ENCODE measurements around the gene GRM5. TPM values are rescaled to one million over a fixed set of nuclear protein-coding genes. Genes with fewer than 3 reads are reported as not detected.

Gene GRM5
- total and polyA plus RNA-seq, 2 donors (not counting 1 experiment from before 2014, with no cell fraction given): not detected

DNA sequence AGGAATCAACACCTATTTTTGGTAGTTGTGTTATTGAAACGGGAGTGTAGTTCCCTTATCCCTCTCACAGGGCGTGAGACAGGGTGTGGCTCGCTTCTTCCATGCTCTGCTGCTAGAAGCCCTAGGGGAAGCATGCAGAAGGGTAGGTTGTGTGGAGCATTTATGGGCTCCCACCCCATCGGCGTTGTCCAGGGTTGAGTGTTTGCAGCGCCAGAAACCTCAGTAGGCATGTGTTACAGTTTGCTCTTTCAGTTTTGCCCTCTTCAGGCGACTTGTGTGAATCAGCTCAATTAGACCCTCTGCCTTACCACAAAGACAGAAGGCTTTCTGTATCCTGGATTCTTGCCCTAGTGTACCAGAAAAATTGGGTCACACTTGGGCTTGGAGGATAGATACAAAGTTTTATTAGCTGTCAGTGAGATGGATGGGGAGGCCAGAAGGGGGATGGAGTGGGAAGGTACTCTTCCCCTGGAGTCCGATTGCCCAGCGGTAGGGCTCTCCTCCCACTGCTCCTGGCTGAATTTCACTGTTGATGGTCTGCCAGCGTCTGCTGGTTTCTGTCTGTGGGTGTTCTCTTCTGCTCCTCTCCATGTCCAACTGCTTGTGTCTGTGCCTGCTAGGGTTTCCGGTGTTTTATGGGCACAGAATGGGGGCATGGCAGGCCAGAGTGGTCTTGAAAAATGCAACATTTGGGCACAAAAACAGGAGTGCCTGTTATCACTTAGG is 369.9 kb downstream of the GRM5 start:
- Histone ChIP-seq H4K20me1 (ENCODE audit: control insufficient read depth, insufficient read depth, low read length, poor library complexity, severe bottlenecking) (no peaks in the 10 kb centered on the region), H2AFZ (ENCODE audit: insufficient read depth, low read depth, low read length, poor library complexity, severe bottlenecking) (no peak overlapping the region), H3K27me3 (replicated peaks in 1 of 4; ENCODE audit: control extremely low read depth in 1 of 4, control insufficient read depth in 3 of 4, insufficient read depth in 4 of 4, low read length in 3 of 4) (no peaks in the 10 kb centered on the region), H3K4me3 (ENCODE audit: control extremely low read depth in 1 of 5, extremely low read depth in 1 of 5, insufficient read depth in 1 of 5, low read depth in 2 of 5, low read length in 4 of 5) (no peak overlapping the region), H3K27ac (ENCODE audit: low read length in 2 of 2) (no peak overlapping the region), H3K9ac (ENCODE audit: low read length) (no peak overlapping the region), H3K4me2 (replicated peaks; ENCODE audit: low read depth, low read length, poor library complexity, severe bottlenecking) (no peak overlapping the region), H3K4me1 (ENCODE audit: control insufficient read depth in 2 of 2, insufficient read depth in 2 of 2, low read length in 2 of 2) (no peaks in the 10 kb centered on the region), H3K36me3 (replicated peaks in 1 of 2; ENCODE audit: control extremely low read depth in 1 of 2, control insufficient read depth in 1 of 2, extremely low read depth in 1 of 2, insufficient read depth in 2 of 2, low read length in 1 of 2) (no peaks in the 10 kb centered on the region), H3K9me3 (ENCODE audit: control extremely low read depth in 1 of 3, control insufficient read depth in 2 of 3, insufficient read depth in 1 of 3, low read length in 2 of 3) (no peaks in the 10 kb centered on the region), H3K79me2 (ENCODE audit: control insufficient read depth, insufficient read depth, low read length) (no peaks in the 10 kb centered on the region)
- ATAC-seq (ENCODE audit: low read depth) (no peak), DNase-seq (no peak)
- H3K4me1 Mint-ChIP-seq: no peaks in the 10 kb centered on the region
- no peak overlapping the region for H3K4me3 Mint-ChIP-seq
- H3K9me3 Mint-ChIP-seq (ENCODE audit: insufficient read depth): no peaks in the 10 kb centered on the region
- ChIA-PET CTCF (no interaction called here), POLR2A (no interaction called here)
- intact Hi-C loops (cut with micrococcal nuclease): no loop called here
- no peaks in the 10 kb centered on the region for H3K27me3 Mint-ChIP-seq
- H3K27ac Mint-ChIP-seq: no peak overlapping the region
- WGBS (ENCODE audit: insufficient coverage): 71% methylated on average over 8 of the region's 11 CpGs
- TF ChIP-seq, protein P1, sequence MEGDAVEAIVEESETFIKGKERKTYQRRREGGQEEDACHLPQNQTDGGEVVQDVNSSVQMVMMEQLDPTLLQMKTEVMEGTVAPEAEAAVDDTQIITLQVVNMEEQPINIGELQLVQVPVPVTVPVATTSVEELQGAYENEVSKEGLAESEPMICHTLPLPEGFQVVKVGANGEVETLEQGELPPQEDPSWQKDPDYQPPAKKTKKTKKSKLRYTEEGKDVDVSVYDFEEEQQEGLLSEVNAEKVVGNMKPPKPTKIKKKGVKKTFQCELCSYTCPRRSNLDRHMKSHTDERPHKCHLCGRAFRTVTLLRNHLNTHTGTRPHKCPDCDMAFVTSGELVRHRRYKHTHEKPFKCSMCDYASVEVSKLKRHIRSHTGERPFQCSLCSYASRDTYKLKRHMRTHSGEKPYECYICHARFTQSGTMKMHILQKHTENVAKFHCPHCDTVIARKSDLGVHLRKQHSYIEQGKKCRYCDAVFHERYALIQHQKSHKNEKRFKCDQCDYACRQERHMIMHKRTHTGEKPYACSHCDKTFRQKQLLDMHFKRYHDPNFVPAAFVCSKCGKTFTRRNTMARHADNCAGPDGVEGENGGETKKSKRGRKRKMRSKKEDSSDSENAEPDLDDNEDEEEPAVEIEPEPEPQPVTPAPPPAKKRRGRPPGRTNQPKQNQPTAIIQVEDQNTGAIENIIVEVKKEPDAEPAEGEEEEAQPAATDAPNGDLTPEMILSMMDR (IDR thresholded peaks at IDR 0.05): no peak
- no peak for TF ChIP-seq EZH2 (IDR thresholded peaks at IDR 0.05; ENCODE audit: borderline replicate concordance, insufficient read depth, low read depth, low read length, poor library complexity, severe bottlenecking)

DNA sequence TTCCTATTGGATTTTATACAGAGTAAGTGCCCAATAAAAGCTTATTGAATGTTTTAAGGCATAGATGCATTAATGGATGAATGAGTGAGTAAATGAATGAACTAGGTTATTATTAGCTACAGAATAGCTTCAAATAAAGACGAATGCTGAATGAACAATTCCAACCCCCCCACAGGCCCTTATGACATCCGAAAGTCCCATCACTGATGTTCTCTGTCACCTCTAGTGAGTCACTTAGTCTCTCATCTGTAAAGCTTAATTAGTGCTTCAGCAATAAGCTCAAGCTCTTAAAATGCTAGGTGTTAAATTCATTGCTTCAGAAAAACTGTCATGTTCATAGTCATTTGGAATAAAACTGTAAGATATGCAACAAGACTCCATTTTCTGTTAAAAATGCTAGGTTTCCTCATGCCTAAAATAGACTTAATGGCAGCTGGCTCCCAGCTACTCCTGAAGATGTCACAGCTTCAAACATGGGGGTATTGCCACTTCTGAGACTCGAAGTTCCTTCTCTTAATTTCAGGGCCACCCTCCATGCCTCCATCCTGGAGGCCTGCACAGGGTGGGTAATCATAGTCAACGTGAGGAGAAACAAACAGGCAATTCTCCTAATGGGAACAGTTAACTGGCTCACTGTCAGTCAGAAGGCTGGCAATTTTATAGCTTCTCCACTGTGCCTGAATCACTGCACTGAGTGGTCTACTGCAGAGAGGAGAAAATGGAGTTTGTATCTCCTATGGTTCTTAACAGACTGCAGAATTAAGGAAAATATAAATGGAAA is 373.3 kb downstream of the GRM5 start:
- no peak overlapping the region for H3K4me2 ChIP-seq (replicated peaks; ENCODE audit: low read depth, low read length, poor library complexity, severe bottlenecking)
- H3K9me3 ChIP-seq (ENCODE audit: control extremely low read depth in 1 of 3, control insufficient read depth in 2 of 3, insufficient read depth in 1 of 3, low read length in 2 of 3): no peaks in the 10 kb centered on the region
- H3K27ac ChIP-seq (ENCODE audit: low read length in 2 of 2): no peak overlapping the region
- DNase-seq (no peak), ATAC-seq (ENCODE audit: low read depth) (no peak)
- Mint-ChIP-seq H3K27me3 (no peaks in the 10 kb centered on the region), H3K4me1 (no peaks in the 10 kb centered on the region), H3K27ac (no peak overlapping the region), H3K4me3 (no peak overlapping the region), H3K9me3 (ENCODE audit: insufficient read depth) (no peaks in the 10 kb centered on the region)
- 22% methylated on average over 1 of the region's 4 CpGs for WGBS (ENCODE audit: insufficient coverage)
- no peak overlapping the region for H3K9ac ChIP-seq (ENCODE audit: low read length)
- ChIA-PET POLR2A (no interaction called here), CTCF (no interaction called here)
- H3K4me1 ChIP-seq (ENCODE audit: control insufficient read depth in 2 of 2, insufficient read depth in 2 of 2, low read length in 2 of 2): no peaks in the 10 kb centered on the region
- no peaks in the 10 kb centered on the region for H3K79me2 ChIP-seq (ENCODE audit: control insufficient read depth, insufficient read depth, low read length)
- no peaks in the 10 kb centered on the region for H3K27me3 ChIP-seq (replicated peaks in 1 of 4; ENCODE audit: control extremely low read depth in 1 of 4, control insufficient read depth in 3 of 4, insufficient read depth in 4 of 4, low read length in 3 of 4)
- H3K4me3 ChIP-seq (ENCODE audit: control extremely low read depth in 1 of 5, extremely low read depth in 1 of 5, insufficient read depth in 1 of 5, low read depth in 2 of 5, low read length in 4 of 5): no peak overlapping the region
- no peak overlapping the region for H2AFZ ChIP-seq (ENCODE audit: insufficient read depth, low read depth, low read length, poor library complexity, severe bottlenecking)
- H4K20me1 ChIP-seq (ENCODE audit: control insufficient read depth, insufficient read depth, low read length, poor library complexity, severe bottlenecking): no peaks in the 10 kb centered on the region
- H3K36me3 ChIP-seq (replicated peaks in 1 of 2; ENCODE audit: control extremely low read depth in 1 of 2, control insufficient read depth in 1 of 2, extremely low read depth in 1 of 2, insufficient read depth in 2 of 2, low read length in 1 of 2): no peaks in the 10 kb centered on the region
- intact Hi-C loops (cut with micrococcal nuclease): no loop called here
- TF ChIP-seq, protein P1 (IDR thresholded peaks at IDR 0.05): no peak
- TF ChIP-seq EZH2 (IDR thresholded peaks at IDR 0.05; ENCODE audit: borderline replicate concordance, insufficient read depth, low read depth, low read length, poor library complexity, severe bottlenecking): no peak
